H1 (cell line): ENCODE results near the gene FAM114A2. TPM values are rescaled to one million over a fixed set of nuclear protein-coding genes. Genes with fewer than 3 reads are reported as not detected.

Experiments used
- BACH1 ChIP-seq: IDR thresholded peaks from 2 replicates; pipeline ENCODE4 v1.6.1; 2012; ENCODE audit warnings: low read length, improper control_type of control experiment
- POLR2AphosphoS5 ChIP-seq: IDR thresholded peaks from 2 replicates; pipeline ENCODE4 v1.6.1; 2011; ENCODE audit warnings: low read depth, low read length
- RXRA ChIP-seq: IDR thresholded peaks from 2 replicates; pipeline ENCODE4 v1.6.1; 2011; ENCODE audit warnings: low read depth, mild to moderate bottlenecking, low read length, moderate library complexity; ENCODE audit not compliant: insufficient read depth
- SIN3A ChIP-seq, 2 experiments: IDR thresholded peaks in 1 of 2; conservative IDR thresholded peaks in 1 of 2; 2 replicates each; pipeline ENCODE4 v1.6.1; 2011 to 2012; ENCODE audit warnings: low read length in 2 of 2, improper control_type of control experiment in 1 of 2, low read depth in 1 of 2, mild to moderate bottlenecking in 1 of 2
- SIRT6 ChIP-seq: IDR thresholded peaks from one replicate; pipeline ENCODE4 v1.7.1; 2012; ENCODE audit warnings: low read length, inconsistent platforms
- polyA plus RNA-seq, 7 experiments: library from polyadenylated mRNA; depleted of rRNA in 3 of 7; stranded (reverse) in 5 of 7; unstranded in 2 of 7; fragments of >200 nt in 5 of 7; fragments of 200-250 nt in 2 of 7; gene quantifications; 1 replicate in 5 of 7; 2 replicates in 1 of 7; 4 replicates in 1 of 7; pipeline versions ENCODE4 v1.2.1 to v1.2.3, GENCODE V29; 2011 to 2013; ENCODE audit warnings: missing spikeins in 2 of 7, mixed read lengths in 2 of 7
- total RNA-seq: library from RNA; stranded (reverse); fragmentation: NEBNext Ultra II Directional; extraction: Animal tissue kit (Norgen Biotek cat#: 25700); gene quantifications from 2 replicates; pipeline ENCODE4 v1.2.1, GENCODE V29; 2021
- TF ChIP-seq, protein P1 (sequence below): fragments of 300-600 bp; sonication (generic); IDR thresholded peaks from 2 replicates; pipeline ENCODE4 v1.7.1; 2012; ENCODE audit warnings: low read length, moderate library complexity, mild to moderate bottlenecking, inconsistent platforms; ENCODE audit not compliant: insufficient replicate concordance
- TF ChIP-seq, protein P2 (sequence below), 3 experiments: IDR thresholded peaks; 1 replicate in 2 of 3; 2 replicates in 1 of 3; pipeline versions ENCODE4 v1.5.1 to v1.6.1; 2011; ENCODE audit warnings: low read length in 3 of 3, mild to moderate bottlenecking in 3 of 3, inconsistent platforms in 2 of 3, low read depth in 1 of 3, moderate library complexity in 1 of 3; ENCODE audit not compliant: insufficient read depth in 1 of 3; ENCODE audit errors: control extremely low read depth in 1 of 3

Gene FAM114A2
- total and polyA plus RNA-seq, 2 of the 8 experiments (the other 6 are each of a cell fraction or from before 2014, with no cell fraction given) = 3.8 to 9.2 TPM

DNA sequence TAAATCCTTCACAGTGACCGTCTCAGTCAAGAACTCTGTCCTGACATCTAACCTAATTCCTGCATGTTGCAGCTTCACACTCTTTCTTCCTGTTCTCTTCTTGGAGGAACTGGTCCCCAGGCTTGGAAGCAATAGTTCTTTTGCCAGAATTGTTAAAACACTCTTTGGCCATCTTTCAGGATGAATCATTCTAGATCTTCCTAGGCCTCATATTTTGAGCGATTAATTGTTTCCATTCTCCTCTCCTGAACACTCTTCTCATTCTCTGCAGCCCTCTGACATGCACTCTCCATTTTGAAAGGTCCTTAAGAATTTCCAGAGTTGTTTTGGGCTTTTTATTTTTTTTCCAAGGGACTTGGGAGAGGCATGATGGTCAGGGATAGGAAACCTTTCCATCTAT lies 85.8 kb downstream of the FAM114A2 start (continued):
- TF ChIP-seq, protein P1, sequence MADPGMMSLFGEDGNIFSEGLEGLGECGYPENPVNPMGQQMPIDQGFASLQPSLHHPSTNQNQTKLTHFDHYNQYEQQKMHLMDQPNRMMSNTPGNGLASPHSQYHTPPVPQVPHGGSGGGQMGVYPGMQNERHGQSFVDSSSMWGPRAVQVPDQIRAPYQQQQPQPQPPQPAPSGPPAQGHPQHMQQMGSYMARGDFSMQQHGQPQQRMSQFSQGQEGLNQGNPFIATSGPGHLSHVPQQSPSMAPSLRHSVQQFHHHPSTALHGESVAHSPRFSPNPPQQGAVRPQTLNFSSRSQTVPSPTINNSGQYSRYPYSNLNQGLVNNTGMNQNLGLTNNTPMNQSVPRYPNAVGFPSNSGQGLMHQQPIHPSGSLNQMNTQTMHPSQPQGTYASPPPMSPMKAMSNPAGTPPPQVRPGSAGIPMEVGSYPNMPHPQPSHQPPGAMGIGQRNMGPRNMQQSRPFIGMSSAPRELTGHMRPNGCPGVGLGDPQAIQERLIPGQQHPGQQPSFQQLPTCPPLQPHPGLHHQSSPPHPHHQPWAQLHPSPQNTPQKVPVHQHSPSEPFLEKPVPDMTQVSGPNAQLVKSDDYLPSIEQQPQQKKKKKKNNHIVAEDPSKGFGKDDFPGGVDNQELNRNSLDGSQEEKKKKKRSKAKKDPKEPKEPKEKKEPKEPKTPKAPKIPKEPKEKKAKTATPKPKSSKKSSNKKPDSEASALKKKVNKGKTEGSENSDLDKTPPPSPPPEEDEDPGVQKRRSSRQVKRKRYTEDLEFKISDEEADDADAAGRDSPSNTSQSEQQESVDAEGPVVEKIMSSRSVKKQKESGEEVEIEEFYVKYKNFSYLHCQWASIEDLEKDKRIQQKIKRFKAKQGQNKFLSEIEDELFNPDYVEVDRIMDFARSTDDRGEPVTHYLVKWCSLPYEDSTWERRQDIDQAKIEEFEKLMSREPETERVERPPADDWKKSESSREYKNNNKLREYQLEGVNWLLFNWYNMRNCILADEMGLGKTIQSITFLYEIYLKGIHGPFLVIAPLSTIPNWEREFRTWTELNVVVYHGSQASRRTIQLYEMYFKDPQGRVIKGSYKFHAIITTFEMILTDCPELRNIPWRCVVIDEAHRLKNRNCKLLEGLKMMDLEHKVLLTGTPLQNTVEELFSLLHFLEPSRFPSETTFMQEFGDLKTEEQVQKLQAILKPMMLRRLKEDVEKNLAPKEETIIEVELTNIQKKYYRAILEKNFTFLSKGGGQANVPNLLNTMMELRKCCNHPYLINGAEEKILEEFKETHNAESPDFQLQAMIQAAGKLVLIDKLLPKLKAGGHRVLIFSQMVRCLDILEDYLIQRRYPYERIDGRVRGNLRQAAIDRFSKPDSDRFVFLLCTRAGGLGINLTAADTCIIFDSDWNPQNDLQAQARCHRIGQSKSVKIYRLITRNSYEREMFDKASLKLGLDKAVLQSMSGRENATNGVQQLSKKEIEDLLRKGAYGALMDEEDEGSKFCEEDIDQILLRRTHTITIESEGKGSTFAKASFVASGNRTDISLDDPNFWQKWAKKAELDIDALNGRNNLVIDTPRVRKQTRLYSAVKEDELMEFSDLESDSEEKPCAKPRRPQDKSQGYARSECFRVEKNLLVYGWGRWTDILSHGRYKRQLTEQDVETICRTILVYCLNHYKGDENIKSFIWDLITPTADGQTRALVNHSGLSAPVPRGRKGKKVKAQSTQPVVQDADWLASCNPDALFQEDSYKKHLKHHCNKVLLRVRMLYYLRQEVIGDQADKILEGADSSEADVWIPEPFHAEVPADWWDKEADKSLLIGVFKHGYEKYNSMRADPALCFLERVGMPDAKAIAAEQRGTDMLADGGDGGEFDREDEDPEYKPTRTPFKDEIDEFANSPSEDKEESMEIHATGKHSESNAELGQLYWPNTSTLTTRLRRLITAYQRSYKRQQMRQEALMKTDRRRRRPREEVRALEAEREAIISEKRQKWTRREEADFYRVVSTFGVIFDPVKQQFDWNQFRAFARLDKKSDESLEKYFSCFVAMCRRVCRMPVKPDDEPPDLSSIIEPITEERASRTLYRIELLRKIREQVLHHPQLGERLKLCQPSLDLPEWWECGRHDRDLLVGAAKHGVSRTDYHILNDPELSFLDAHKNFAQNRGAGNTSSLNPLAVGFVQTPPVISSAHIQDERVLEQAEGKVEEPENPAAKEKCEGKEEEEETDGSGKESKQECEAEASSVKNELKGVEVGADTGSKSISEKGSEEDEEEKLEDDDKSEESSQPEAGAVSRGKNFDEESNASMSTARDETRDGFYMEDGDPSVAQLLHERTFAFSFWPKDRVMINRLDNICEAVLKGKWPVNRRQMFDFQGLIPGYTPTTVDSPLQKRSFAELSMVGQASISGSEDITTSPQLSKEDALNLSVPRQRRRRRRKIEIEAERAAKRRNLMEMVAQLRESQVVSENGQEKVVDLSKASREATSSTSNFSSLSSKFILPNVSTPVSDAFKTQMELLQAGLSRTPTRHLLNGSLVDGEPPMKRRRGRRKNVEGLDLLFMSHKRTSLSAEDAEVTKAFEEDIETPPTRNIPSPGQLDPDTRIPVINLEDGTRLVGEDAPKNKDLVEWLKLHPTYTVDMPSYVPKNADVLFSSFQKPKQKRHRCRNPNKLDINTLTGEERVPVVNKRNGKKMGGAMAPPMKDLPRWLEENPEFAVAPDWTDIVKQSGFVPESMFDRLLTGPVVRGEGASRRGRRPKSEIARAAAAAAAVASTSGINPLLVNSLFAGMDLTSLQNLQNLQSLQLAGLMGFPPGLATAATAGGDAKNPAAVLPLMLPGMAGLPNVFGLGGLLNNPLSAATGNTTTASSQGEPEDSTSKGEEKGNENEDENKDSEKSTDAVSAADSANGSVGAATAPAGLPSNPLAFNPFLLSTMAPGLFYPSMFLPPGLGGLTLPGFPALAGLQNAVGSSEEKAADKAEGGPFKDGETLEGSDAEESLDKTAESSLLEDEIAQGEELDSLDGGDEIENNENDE = no peak
- TF ChIP-seq RXRA (no peak), POLR2AphosphoS5 (no peak), BACH1 (no peak), SIRT6 (no peak), SIN3A (conservative IDR thresholded peaks at IDR 0.05 in 1 of 2, IDR thresholded peaks at IDR 0.05 in 1 of 2; ENCODE audit: low read depth in 1 of 2, low read length in 2 of 2) (no peak)
- TF ChIP-seq, protein P2, sequence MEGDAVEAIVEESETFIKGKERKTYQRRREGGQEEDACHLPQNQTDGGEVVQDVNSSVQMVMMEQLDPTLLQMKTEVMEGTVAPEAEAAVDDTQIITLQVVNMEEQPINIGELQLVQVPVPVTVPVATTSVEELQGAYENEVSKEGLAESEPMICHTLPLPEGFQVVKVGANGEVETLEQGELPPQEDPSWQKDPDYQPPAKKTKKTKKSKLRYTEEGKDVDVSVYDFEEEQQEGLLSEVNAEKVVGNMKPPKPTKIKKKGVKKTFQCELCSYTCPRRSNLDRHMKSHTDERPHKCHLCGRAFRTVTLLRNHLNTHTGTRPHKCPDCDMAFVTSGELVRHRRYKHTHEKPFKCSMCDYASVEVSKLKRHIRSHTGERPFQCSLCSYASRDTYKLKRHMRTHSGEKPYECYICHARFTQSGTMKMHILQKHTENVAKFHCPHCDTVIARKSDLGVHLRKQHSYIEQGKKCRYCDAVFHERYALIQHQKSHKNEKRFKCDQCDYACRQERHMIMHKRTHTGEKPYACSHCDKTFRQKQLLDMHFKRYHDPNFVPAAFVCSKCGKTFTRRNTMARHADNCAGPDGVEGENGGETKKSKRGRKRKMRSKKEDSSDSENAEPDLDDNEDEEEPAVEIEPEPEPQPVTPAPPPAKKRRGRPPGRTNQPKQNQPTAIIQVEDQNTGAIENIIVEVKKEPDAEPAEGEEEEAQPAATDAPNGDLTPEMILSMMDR (IDR thresholded peaks at IDR 0.05; ENCODE audit: control extremely low read depth in 1 of 3, insufficient read depth in 1 of 3, low read depth in 1 of 3, low read length in 3 of 3) = no peak
